T1000 (cell line): Measurements from ENCODE around the gene ASXL3.

Experiments
- DNase-seq: peaks from one replicate; lab custom pipeline; 2025; ENCODE audit warnings: mixed read lengths; lab: John Stamatoyannopoulos, UW

Gene ASXL3

GRCh38 chr18:33583901-33584300, 5.9 kb downstream of the ASXL3 start:
- no peak for DNase-seq

GRCh38 chr18:33584548-33585430, 6.8 kb downstream of the ASXL3 start:
- no peak for DNase-seq

- DNase-seq, result no peak
Observed at GRCh38 chr18:33585431-33585775, 7.4 kb downstream of the ASXL3 start.

- no peak for DNase-seq
Observed at GRCh38 chr18:33588361-33588760, 10.3 kb downstream of the ASXL3 start.

- DNase-seq, result no peak
Observed at GRCh38 chr18:33593261-33593660, 15.2 kb downstream of the ASXL3 start.

GRCh38 chr18:33594799-33595198, 16.8 kb downstream of the ASXL3 start:
- DNase-seq, result no peak

- no peak for DNase-seq
Observed at GRCh38 chr18:33596178-33596854, 18.3 kb downstream of the ASXL3 start.

- no peak for DNase-seq
Observed at GRCh38 chr18:33600846-33601245, 22.8 kb downstream of the ASXL3 start.

- DNase-seq, result no peak
Observed at GRCh38 chr18:33603454-33603853, 25.4 kb downstream of the ASXL3 start.

DNA sequence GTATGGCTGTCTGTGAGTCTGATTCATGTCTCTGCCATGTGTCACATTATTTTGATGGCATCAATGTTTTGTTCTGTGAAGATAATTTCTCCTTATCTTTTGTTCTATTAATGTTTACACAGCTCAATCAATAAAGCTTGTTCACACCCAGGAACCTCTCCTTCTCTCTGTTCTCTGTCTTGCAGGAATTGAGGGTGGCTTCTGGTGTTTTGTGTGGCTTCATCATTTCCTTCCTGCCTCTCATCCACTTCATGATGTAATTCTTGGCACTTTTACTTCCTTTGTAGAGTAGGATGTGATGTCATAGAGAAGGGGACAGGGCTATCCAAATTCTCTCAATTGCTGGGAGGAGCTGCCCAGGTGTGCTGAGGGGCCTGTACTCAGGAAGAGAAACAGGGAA, 27.2 kb downstream of the ASXL3 start:
- no peak for DNase-seq

GRCh38 chr18:33606621-33607020, 28.6 kb downstream of the ASXL3 start:
- DNase-seq, result no peak

GRCh38 chr18:33611525-33612135, 33.6 kb downstream of the ASXL3 start:
- DNase-seq, result no peak

DNA sequence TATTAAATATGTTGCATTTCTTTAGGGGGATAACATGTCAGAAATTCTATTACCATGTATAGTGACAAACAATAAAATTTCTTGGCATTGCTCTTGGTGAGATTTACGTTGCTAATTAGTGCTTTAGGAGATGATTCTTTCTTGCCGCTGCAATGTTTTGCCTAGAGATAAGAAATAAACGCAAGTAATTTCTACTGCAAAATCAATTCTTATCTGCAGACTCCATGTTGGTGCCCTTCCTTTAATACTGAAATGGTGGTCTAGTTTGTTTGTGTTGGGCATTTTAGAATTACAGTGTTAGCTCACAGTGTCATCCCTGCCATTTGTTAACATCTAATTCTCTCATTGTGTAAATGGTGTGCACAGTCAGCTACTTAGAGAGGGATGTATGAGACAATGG, 34.6 kb downstream of the ASXL3 start:
- no peak for DNase-seq

DNA sequence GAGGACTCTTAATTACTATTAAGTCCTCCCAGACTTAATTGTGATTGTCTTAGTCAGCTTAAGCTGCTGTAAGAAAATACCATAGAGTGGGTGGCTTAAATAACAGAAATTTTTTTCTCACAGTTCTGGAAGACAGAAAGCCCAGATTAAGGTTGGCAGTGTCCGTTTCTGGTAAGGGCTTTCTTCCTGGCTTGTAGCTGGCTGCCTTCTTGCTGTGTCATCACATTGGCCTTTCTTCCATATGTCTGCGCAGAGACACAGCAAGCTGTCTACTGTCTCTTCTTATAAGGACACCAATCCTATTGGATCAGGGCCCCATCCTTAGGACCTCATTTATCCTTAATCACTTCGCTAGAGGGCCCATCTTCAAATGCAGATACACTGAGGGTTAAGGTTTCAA, 38.5 kb downstream of the ASXL3 start:
- no peak for DNase-seq

DNA sequence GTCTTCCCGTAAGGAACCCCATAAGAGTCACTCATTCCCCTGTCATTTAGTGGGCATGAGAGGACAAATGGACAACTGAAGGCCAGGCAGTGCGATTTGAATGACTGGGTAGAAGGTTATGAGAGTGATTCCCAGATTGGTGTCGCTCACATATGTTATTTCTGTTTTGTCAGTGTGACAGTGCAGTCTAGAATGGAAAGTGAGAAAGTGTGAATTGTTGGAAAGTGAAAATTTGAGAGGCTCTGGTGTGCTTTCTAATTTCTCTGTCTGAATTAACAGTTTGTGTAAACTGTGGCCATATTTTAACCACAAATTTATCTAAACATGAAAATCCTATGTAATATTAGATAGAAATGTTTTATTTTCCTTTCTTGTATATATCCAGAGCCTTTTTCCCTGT, 49.1 kb downstream of the ASXL3 start:
- DNase-seq, result no peak

DNA sequence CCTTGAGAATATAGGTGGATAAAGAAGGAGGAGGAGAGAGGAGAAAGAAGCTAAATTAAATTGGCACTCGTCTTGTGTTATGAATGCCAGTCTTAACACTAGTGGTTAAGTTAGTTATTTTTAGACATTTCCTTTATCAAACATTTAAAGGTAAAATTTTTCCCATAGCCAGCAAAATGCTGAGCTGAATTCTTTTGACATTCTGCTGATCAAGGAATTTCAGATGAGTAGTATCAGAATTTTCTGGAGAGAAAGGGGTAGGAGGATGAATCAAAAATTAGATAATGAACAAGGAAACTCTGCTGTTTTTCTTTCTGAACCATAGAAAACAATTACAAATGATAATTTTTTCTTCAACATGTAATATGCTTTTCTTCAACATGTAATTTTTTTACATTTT, 52.5 kb downstream of the ASXL3 start:
- DNase-seq, result no peak

DNA sequence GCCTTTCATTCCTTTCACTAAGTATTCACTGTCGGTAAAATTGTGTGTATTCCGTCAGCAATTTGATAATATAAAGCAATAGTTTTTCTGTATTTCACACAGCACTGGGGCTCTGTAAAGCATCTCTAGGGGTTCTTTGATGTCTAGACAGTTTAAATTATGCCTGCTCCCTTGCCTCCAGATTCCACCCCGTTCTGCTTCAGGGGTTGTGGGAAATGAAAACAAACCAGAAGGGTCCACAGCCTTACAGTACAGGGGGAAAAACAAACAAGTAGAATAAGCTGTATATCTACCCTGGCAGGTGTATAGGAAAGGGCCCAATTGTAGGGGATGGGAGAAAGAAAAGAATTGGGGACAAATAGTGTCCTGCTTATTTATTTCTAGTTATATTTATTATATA, 63.1 kb downstream of the ASXL3 start:
- no peak for DNase-seq

GRCh38 chr18:33644494-33644893, 66.5 kb downstream of the ASXL3 start:
- no peak for DNase-seq

DNA sequence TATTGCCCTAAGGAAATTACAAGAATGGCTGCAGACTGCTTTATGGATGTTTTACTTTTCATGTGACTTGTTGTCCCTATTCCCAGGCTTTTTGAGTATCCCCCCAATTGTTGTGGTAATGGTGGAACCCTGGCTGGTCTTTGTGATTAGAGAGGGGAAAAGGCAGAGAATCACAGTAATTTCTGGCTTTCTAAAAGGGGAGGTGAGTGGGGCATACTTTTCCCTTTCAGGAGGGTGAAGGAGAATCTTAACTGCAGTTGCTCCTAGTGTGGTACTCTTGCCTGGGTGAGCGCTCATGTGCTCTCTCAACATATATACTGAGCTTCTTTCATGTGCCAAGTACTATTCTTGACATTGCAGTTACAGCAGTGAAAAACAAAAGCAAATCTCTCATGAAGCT, 69.3 kb downstream of the ASXL3 start:
- DNase-seq, result no peak

DNA sequence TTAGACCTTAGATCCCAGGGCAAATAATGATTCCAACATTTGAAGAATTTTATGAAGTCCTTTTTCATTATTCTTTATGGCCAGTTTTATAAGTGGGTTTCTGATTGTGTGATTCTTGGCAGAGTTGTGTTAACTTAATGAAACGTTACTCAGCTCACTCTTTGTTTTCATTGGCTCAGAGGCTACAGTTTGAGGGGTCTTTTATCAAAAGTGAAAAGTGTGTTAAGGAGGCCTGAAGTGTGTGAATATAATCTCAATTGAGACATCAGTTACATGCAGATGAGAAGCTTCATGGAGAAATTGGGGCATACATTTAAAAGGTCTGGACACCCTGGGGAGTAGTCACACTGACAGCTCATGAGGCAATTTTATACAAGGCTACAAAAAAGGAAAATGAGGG, 74.6 kb downstream of the ASXL3 start:
- DNase-seq, result no peak

- no peak for DNase-seq
Observed at GRCh38 chr18:33653231-33653630, 75.2 kb downstream of the ASXL3 start.

DNA sequence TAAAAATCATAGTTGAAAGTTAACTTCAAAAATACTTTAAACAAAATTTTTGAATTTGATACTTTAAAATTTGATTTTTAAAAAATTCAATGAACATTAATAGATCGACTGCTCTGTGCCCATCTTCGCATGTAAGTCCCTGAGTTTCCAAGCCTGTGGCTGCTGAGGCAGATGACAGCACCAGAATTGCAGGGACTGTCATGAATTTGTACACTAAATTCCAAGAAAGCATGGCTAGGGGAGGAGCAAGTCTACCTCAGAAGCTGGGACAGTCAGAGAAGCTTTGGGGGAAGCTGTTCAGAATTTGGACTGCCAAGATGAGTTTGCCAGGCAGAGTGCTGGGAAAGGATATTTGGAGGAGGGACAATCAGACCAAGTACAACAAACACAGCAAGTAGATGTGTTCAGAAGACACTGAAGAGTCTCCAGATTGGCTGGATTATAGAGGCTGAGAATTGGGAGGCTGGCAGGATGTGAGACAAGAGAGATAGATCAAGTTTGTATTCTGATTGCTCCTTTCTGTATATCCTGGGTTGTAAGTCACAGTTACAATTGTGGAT, 79.0 kb downstream of the ASXL3 start:
- no peak for DNase-seq
